ENCODE measurements around the gene RTN4RL1.

GRCh38 chr17:1933875-1934715 is 91.0 kb downstream of the RTN4RL1 start:
- TF ChIP-seq, protein P1, sequence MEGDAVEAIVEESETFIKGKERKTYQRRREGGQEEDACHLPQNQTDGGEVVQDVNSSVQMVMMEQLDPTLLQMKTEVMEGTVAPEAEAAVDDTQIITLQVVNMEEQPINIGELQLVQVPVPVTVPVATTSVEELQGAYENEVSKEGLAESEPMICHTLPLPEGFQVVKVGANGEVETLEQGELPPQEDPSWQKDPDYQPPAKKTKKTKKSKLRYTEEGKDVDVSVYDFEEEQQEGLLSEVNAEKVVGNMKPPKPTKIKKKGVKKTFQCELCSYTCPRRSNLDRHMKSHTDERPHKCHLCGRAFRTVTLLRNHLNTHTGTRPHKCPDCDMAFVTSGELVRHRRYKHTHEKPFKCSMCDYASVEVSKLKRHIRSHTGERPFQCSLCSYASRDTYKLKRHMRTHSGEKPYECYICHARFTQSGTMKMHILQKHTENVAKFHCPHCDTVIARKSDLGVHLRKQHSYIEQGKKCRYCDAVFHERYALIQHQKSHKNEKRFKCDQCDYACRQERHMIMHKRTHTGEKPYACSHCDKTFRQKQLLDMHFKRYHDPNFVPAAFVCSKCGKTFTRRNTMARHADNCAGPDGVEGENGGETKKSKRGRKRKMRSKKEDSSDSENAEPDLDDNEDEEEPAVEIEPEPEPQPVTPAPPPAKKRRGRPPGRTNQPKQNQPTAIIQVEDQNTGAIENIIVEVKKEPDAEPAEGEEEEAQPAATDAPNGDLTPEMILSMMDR (IDR thresholded peaks at IDR 0.05) = no peak
- TF ChIP-seq POLR2A (IDR thresholded peaks at IDR 0.05) = no peak

Data from tibial nerve (tissue), 3 donors.